H9 (cell line): Measurements from ENCODE around the gene SFI1. TPM values are rescaled to one million over a fixed set of nuclear protein-coding genes. Genes with fewer than 3 reads are reported as not detected.

Experiments used
- DNase-seq: peaks from one replicate; pipeline ENCODE4 v3.0.0-alpha.2; 2017
- H2AFZ ChIP-seq: one replicate; pipeline ENCODE4 v1.6.1; 2013; ENCODE audit warnings: mild to moderate bottlenecking, low read length, control low read depth, moderate library complexity
- H2AK5ac ChIP-seq: 2 replicates; pipeline ENCODE4 v1.6.1; 2013; ENCODE audit warnings: low read length, control low read depth, mixed read lengths; ENCODE audit not compliant: insufficient read length
- H2BK120ac ChIP-seq: one replicate; pipeline ENCODE4 v1.6.1; 2013; ENCODE audit warnings: low read depth, mild to moderate bottlenecking, low read length, control low read depth, inconsistent platforms; ENCODE audit not compliant: poor library complexity, severe bottlenecking
- H2BK12ac ChIP-seq: 2 replicates; pipeline ENCODE4 v1.6.1; 2013; ENCODE audit warnings: low read length, control low read depth, mixed read lengths, low read depth; ENCODE audit not compliant: insufficient read length
- H2BK15ac ChIP-seq: 2 replicates; pipeline ENCODE4 v1.6.1; 2013; ENCODE audit warnings: low read depth, low read length, control low read depth
- H2BK20ac ChIP-seq: one replicate; pipeline ENCODE4 v1.6.1; 2013; ENCODE audit warnings: low read depth, mild to moderate bottlenecking, low read length, control low read depth, inconsistent platforms; ENCODE audit not compliant: poor library complexity, severe bottlenecking
- H2BK5ac ChIP-seq: 2 replicates; pipeline ENCODE4 v1.6.1; 2013; ENCODE audit warnings: low read length, control low read depth, mixed read lengths; ENCODE audit not compliant: insufficient read length
- H3K14ac ChIP-seq: 2 replicates; pipeline ENCODE4 v1.6.1; 2013; ENCODE audit warnings: low read length, control low read depth; ENCODE audit not compliant: insufficient read depth
- H3K18ac ChIP-seq: 2 replicates; pipeline ENCODE4 v1.6.1; 2013; ENCODE audit warnings: low read depth, mild to moderate bottlenecking, mixed read lengths, low read length, control low read depth; ENCODE audit not compliant: insufficient read length
- H3K23ac ChIP-seq: 2 replicates; pipeline ENCODE4 v1.6.1; 2013; ENCODE audit warnings: low read length, control low read depth, mixed read lengths, low read depth; ENCODE audit not compliant: insufficient read length
- H3K23me2 ChIP-seq: 2 replicates; pipeline ENCODE4 v1.6.1; 2013; ENCODE audit warnings: low read depth, mild to moderate bottlenecking, mixed read lengths, low read length, control low read depth; ENCODE audit not compliant: insufficient read length, poor library complexity, severe bottlenecking
- H3K27ac ChIP-seq: 2 replicates; pipeline ENCODE4 v1.5.1; 2013; ENCODE audit warnings: low read length, control low read depth, mixed read lengths, low read depth; ENCODE audit not compliant: insufficient read length
- H3K27me3 ChIP-seq: 2 replicates; pipeline ENCODE4 v1.6.1; 2013; ENCODE audit warnings: low read length, control low read depth, inconsistent platforms; ENCODE audit not compliant: insufficient read depth
- H3K4ac ChIP-seq: 2 replicates; pipeline ENCODE4 v1.6.1; 2013; ENCODE audit warnings: low read depth, mild to moderate bottlenecking, control low read depth, inconsistent platforms, low read length, moderate library complexity
- H3K4me1 ChIP-seq: 2 replicates; pipeline ENCODE4 v1.6.1; 2013; ENCODE audit warnings: low read length, control low read depth, inconsistent platforms; ENCODE audit not compliant: insufficient read depth
- H3K4me2 ChIP-seq: 2 replicates; pipeline ENCODE4 v1.6.1; 2013; ENCODE audit warnings: low read length, control low read depth, mixed read lengths; ENCODE audit not compliant: insufficient read length, insufficient read depth
- H3K56ac ChIP-seq: 2 replicates; pipeline ENCODE4 v1.6.1; 2013; ENCODE audit warnings: low read depth, mild to moderate bottlenecking, mixed read lengths, low read length, control low read depth; ENCODE audit not compliant: insufficient read length
- H3K79me1 ChIP-seq: 2 replicates; pipeline ENCODE4 v1.6.1; 2013; ENCODE audit warnings: low read depth, mild to moderate bottlenecking, moderate library complexity, low read length, control low read depth, inconsistent platforms; ENCODE audit not compliant: insufficient read depth, poor library complexity, severe bottlenecking
- H3K79me2 ChIP-seq: 2 replicates; pipeline ENCODE4 v1.6.1; 2013; ENCODE audit warnings: low read length, control low read depth, inconsistent platforms; ENCODE audit not compliant: insufficient read depth
- H3K9ac ChIP-seq: 2 replicates; pipeline ENCODE4 v1.6.1; 2013; ENCODE audit warnings: low read length, control low read depth, mixed read lengths; ENCODE audit not compliant: insufficient read length; ENCODE audit errors: extremely low read depth
- H3K9me3 ChIP-seq: one replicate; pipeline ENCODE4 v1.6.1; 2013; ENCODE audit warnings: low read depth, low read length, inconsistent platforms; ENCODE audit not compliant: control insufficient read depth
- H3T11ph ChIP-seq: one replicate; pipeline ENCODE4 v1.6.1; 2013; ENCODE audit warnings: mild to moderate bottlenecking, low read length, control low read depth, inconsistent platforms
- H4K20me1 ChIP-seq: one replicate; pipeline ENCODE4 v1.6.1; 2013; ENCODE audit not compliant: control insufficient read depth, insufficient read length, insufficient read depth
- H4K5ac ChIP-seq: 2 replicates; pipeline ENCODE4 v1.6.1; 2013; ENCODE audit warnings: low read depth, mild to moderate bottlenecking, mixed read lengths, low read length, control low read depth; ENCODE audit not compliant: insufficient read length
- H4K8ac ChIP-seq: replicated peaks from 2 replicates; pipeline ENCODE4 v1.6.1; 2013; ENCODE audit warnings: low read length, control low read depth, mixed read lengths, low read depth; ENCODE audit not compliant: insufficient read length
- H4K91ac ChIP-seq: 2 replicates; pipeline ENCODE4 v1.6.1; 2013; ENCODE audit warnings: low read depth, mild to moderate bottlenecking, moderate library complexity, mixed read lengths, low read length, control low read depth; ENCODE audit not compliant: insufficient read length
- H3K27ac Mint-ChIP-seq, 3 experiments: 2 replicates in 2 of 3; 3 replicates in 1 of 3; pipeline ENCODE4 v1.8.0; 2020 to 2021; ENCODE audit warnings: mixed read lengths in 3 of 3, mild to moderate bottlenecking in 1 of 3, moderate library complexity in 1 of 3
- H3K27me3 Mint-ChIP-seq: 2 replicates; pipeline ENCODE4 v1.8.0; 2021; ENCODE audit warnings: low read depth, mild to moderate bottlenecking, moderate library complexity, mixed read lengths
- H3K36me3 Mint-ChIP-seq, 3 experiments: 2 replicates in 2 of 3; 3 replicates in 1 of 3; pipeline ENCODE4 v1.8.0; 2020 to 2021; ENCODE audit warnings: low read depth in 3 of 3, mixed read lengths in 3 of 3; ENCODE audit not compliant: insufficient read depth in 1 of 3
- H3K4me1 Mint-ChIP-seq, 2 experiments: 2 replicates each; pipeline ENCODE4 v1.8.0; 2020; ENCODE audit warnings: mixed read lengths in 2 of 2
- H3K4me3 Mint-ChIP-seq, 2 experiments: 2 replicates in 1 of 2; 3 replicates in 1 of 2; pipeline ENCODE4 v1.8.0; 2020 to 2021; ENCODE audit warnings: mild to moderate bottlenecking in 2 of 2, mixed read lengths in 2 of 2, moderate library complexity in 1 of 2
- H3K9me3 Mint-ChIP-seq, 2 experiments: 2 replicates in 1 of 2; 3 replicates in 1 of 2; pipeline ENCODE4 v1.8.0; 2020; ENCODE audit warnings: mild to moderate bottlenecking in 2 of 2, mixed read lengths in 2 of 2, moderate library complexity in 1 of 2
- CTCF ChIP-seq: fragments of 200-600 bp; sonication (generic); conservative IDR thresholded peaks from 3 replicates; pipeline ENCODE4 v1.8.0; 2021; ENCODE audit warnings: antibody characterized with exemption, mild to moderate bottlenecking
- WGBS: extraction: QIAGEN DNeasy Blood & Tissue Kit; methylation state at CpG from one replicate; pipeline ENCODE4 v1.1.7; 2013; ENCODE audit warnings: missing lambda C conversion rate, low lambda C conversion rate, mixed read lengths; ENCODE audit not compliant: insufficient read length; ENCODE audit errors: extremely low coverage; 5-methylcytosine and 5-hydroxymethylcytosine counted together
- total RNA-seq: library from RNA; stranded (reverse); gene quantifications from 2 replicates; pipeline ENCODE4 v1.2.1, GENCODE V29; 2021

Gene SFI1
- total RNA-seq, 1 experiment from 2014 or later: 26.4 TPM

DNA sequence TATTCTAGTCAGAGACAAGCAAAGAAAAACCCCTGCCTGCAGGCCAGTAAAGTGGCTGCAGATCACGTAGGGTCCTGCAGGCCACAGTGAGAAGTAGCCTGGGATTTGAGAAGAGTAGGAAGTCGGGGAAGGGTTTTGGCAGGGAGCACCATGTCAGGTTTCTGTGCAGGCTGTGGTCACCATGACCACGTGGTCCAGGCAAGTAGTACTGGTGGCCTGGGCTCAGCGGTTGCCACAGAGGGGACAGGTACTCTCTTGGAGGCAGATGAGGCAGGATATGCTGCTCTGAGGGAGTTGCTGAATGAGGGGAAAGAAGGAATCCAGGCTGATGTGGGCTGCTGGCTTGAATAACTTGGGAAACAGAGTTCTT is 119.1 kb downstream of the SFI1 start:
- H4K91ac ChIP-seq: no peak overlapping the region
- H3K4me2 ChIP-seq: no peak overlapping the region
- no peaks in the 10 kb centered on the region for H3K79me1 ChIP-seq
- H4K5ac ChIP-seq: no peak overlapping the region
- no peak overlapping the region for H3K23ac ChIP-seq
- H3K18ac ChIP-seq: no peak overlapping the region
- H3K36me3 Mint-ChIP-seq: peaks cover 4 to 29% (median 27%) of the 10 kb centered on the region in 3 experiments; a peak in 6 of 7 replicates
- no peak overlapping the region for H2BK120ac ChIP-seq
- WGBS: no CpG with 5 or more reads among the region's 4 CpGs
- peaks cover 1% of the 10 kb centered on the region; the same call in 1 of the 2 replicates for H3K27me3 Mint-ChIP-seq
- no peak overlapping the region for H2BK20ac ChIP-seq
- H4K8ac ChIP-seq: no peak overlapping the region
- no peak overlapping the region for H2BK15ac ChIP-seq
- H3K27ac Mint-ChIP-seq: peak overlapping the region in 2 of 3 experiments; percentile 2 to 94; a peak in 6 of 7 replicates
- H3K27ac ChIP-seq: no peak overlapping the region
- H3K4me3 Mint-ChIP-seq: no peak overlapping the region; a peak in 1 of 5 replicates
- H3K4me1 ChIP-seq: no peaks in the 10 kb centered on the region
- no peak overlapping the region for H3K9ac ChIP-seq
- H2AFZ ChIP-seq: no peak overlapping the region
- no peak overlapping the region for H3T11ph ChIP-seq
- H3K27me3 ChIP-seq: no peaks in the 10 kb centered on the region
- no peak overlapping the region for H2AK5ac ChIP-seq
- H4K20me1 ChIP-seq: no peaks in the 10 kb centered on the region
- TF ChIP-seq CTCF: no peak
- H2BK5ac ChIP-seq: no peak overlapping the region
- H3K23me2 ChIP-seq: no peaks in the 10 kb centered on the region
- no peak overlapping the region for H2BK12ac ChIP-seq
- no peak overlapping the region; the same call in 1 of the 2 replicates for H3K14ac ChIP-seq
- DNase-seq: no peak
- H3K9me3 ChIP-seq: no peaks in the 10 kb centered on the region
- H3K4me1 Mint-ChIP-seq: peaks cover 0 to 3% of the 10 kb centered on the region in 2 experiments; a peak in 2 of 4 replicates
- no peak overlapping the region for H3K56ac ChIP-seq
- H3K9me3 Mint-ChIP-seq: no peaks in the 10 kb centered on the region; a peak in 1 of 5 replicates
- no peaks in the 10 kb centered on the region for H3K79me2 ChIP-seq
- H3K4ac ChIP-seq: no peak overlapping the region
